ENCODE results near the gene IFT43.

Gene IFT43

GRCh38 chr14:75985618-75986438 is at the start of gene IFT43:
Gene IFT43, plus strand, starts transcription at chr14:75985763. Its CDS starts 24 bp downstream, at chr14:75985787.
- peak; percentile 43 to 83 for DNase-seq

DNA sequence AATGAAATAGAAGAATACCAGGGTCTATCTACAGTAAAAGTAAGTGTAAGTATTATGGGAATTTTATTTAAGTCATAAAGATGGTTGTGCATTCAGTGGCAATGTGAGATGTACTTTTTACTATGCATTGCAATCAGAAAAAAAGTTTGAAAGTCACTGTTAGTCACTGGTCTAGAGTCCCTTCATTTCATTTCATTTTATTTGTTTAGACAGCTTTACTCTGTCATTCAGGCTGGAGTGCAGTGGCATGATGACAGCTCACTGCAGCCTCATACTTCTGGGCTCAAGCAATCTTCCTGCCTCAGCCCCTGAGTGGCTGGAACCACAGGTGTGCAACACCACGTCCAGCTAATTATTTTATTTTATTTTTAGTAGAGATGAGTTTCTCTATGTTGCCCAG is 46.4 kb upstream of the IFT43 start:
- no peak for DNase-seq

DNA sequence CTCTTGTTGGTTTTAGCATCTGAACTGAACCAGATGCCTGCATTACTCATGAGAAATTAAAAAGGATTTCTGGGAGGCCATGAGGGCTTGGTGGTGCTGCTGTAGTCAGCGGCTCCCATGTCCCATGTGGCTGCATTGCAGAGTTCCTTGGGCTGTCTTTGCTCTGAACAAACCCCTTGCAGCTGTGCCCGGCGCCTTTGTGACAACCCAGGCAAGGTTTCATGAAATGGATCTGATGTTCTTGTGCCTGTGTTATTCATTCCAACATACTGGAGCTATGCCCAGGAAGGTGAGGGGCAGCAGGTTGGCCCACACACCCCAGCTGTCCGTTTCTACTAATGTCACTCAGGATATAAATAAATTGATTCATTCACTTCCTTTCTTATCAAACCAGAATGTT is 44.5 kb upstream of the IFT43 start:
- DNase-seq, result no peak

GRCh38 chr14:75944607-75945241 is 40.8 kb upstream of the IFT43 start:
- DNase-seq, result no peak

- no peak for DNase-seq
Observed at GRCh38 chr14:75946785-75947184, 38.8 kb upstream of the IFT43 start.

DNA sequence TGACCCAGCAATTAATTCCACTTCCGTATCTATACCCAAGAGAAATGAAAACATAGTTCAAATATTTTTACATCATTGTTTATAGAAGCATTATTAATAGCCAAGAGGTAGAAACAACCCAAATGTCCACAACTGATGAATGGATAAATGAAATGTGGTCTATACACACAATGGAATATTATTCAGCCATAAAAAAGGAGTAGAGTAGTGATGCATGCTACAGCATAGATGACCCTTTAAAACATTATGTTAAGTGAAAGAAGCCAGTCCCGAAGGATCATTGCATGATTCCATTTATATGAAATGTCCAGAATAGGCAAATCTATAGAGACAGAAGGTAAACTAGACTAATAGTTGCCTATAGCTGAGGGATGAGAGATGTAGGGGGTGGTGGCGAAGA is 33.1 kb upstream of the IFT43 start:
- no peak for DNase-seq

DNA sequence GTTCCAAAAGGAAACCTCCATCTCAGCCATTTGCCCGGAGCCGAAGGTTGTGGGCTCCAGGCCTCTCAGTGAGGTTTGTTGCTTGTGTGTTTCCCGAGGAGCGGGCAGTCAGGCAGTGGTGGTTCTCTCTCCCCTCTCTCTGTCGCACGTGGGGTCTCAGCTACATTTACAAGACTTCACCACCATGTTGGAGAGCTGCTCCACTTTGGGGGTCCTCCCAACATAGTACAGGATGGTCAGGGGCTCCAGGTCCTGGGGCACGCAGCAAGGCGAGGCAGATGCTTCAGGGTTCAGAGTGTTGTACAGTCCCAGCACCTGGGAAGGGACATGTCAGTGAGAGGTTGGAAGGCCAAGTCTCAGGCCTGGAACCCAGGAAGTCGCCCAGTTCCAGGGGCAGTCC is 26.5 kb upstream of the IFT43 start:
- DNase-seq, result no peak

DNA sequence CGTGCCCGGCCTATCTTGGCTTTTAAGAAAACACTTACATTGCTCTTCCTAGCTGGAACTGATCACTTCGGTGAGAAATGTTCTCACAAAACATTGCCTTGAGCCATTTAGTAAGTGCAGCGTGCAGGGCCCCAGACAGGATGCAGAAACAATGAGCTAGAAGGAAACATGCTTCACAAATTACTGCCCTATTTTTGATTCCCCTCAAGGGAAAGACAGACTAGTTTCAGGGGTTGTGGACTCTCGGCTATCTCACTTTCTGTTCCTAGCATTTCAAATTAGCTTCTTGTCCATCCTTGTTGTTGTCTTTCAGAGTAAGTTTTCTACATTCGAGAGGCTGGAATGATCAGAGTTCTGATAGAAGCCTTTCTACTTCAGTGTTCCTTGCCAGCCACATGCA is 25.3 kb upstream of the IFT43 start:
- DNase-seq, result no peak

DNA sequence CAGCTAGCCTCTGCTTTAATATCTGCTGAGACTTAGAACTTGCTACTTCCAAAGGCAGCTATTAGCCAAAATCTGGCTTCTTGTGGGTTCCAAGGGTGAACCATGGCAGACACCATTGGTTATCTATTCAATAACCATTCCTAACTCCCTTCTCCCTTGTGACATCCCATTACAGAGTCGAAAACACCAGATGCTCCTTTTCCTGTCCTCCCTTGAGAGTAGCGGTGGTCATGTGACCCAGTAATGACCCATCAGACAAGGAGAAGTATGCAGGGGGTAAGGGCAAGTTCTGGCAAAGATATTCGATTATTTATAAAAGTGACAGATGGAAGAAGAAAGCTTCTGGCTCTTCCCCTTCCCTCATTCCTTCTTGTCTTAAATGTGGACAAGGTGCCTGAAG is 23.9 kb upstream of the IFT43 start:
- DNase-seq, result no peak

DNA sequence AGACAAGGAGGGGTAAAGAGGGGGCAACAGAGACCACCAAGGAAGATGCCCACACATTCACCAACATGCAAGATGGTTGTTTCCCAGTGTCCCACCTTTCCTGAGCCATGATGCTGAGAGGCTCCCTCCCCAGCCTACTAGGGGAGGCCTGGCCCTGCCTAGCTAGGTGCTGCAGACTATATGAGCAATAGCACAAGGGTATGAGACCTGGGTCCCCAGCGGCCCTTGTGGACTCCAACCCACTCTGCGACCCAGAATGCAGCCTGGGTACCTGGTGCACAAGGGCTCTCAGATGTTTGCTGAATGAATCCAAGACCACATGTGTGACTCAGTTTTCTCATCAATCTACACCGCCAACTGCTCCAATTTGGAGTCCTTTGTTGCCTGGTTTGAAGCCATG is 17.7 kb upstream of the IFT43 start:
- DNase-seq, result no peak

DNA sequence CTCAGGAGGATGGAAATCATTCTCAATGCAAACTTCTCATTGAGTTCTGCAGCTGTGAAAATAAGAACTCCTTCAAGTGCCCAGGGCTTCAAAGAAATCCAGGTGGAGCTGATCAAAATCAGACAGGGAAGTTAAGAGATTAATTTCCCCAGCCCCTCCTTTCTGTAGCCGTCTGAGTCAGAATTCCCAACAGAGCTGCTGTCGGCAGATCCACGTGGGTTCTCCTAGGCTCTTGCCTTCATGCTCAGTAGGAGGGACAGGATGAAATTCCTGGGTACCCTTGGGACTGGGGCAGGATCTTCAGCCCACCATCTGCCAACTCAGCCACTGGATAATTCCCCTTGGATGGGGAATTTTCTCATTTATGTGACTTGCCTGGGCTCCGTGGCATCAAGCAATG is 17.1 kb upstream of the IFT43 start:
- no peak for DNase-seq

- no peak for DNase-seq
Observed at GRCh38 chr14:75969126-75969525, 16.4 kb upstream of the IFT43 start.

DNA sequence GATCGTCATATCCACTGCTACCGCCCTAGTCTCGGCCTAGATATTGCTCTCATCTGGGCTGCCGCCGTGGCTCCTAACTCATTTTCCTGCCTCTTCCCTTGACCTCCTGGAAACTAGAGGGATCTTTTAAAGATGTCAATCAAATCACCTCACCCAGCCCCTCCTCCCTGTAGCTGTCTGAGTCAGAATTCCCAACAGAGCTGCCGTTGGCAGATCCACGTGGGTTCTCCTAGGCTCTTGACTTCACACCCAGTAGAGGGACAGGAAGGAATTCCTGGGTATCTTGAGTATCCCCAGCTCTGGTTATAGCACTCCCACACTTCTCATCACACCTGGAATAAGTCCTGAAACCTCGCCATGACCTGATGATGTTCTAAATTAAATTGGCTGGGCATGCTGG is 15.7 kb upstream of the IFT43 start:
- DNase-seq, result no peak

- no peak for DNase-seq
Observed at GRCh38 chr14:75970989-75971388, 14.6 kb upstream of the IFT43 start.

GRCh38 chr14:75971509-75971908 is 14.1 kb upstream of the IFT43 start:
- DNase-seq, result no peak

DNA sequence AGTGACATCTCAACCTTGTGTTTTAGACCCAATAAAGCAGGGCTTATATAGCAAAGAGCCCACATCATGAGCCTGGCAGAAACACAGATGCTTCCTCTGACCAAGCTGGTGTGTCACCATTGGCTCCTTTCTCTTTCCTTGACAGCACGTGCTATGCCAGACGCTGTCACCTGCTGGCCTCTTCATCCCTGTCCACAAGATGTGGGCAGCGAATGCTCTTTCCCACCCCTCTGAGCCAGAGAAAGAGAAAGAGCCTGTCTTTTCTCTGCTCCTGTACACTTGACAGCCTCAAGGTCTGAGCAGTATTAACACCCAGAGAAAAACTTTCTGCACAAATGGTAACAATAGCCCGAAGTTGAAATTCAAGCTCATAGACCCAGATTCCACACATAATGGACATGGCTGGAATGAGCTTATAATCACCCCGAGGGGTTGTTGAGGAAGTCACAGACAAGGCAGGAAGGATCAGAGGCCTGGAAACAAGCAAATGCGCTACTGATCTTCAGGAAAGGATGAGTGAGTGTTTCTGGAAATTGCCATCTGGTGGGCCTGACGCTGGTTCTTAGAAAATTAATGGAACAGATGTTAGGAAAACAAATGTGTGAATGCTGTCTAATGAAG is 12.7 kb upstream of the IFT43 start:
- DNase-seq, result no peak

DNA sequence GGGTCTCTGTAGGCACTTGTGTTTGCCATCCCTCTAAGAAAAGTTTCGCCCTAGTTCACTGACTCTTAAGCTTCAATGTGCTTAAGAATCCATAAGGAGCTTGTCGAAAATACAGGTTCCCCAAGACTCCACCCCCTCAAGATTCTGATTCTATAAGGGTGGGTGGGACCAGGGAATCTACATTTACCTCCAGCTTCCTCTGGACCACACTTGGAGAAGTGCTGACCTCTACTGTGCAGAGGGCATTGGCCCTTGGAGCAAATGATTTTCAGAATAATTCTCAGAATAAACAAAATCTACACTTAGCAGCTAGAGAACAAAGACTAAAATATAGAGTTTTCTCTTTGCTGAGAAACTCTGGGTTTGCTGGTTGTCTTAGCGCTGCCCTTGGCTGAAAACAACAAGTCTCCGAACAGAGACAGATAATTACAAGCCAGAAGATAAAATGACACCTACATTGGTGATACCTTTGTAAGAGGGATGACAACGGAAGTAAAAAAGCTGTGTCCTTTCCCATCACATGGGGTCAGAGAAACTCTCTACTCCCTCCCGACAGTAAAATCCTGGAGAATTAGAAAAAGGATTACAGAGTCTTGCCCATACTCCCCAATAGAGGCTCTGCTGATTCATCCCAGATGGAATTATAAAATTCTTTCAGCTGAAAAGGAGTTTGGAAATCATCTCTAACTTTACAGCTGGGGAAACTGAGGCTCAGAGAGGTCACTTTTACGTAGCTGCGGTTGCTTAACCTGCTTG is 8.6 kb upstream of the IFT43 start:
- DNase-seq, result no peak

GRCh38 chr14:75977582-75977943 is 8.0 kb upstream of the IFT43 start:
- DNase-seq, result no peak

GRCh38 chr14:75978249-75978731 is 7.3 kb upstream of the IFT43 start:
- DNase-seq, result no peak

GRCh38 chr14:75979071-75979571 is 6.4 kb upstream of the IFT43 start:
- peak in 1 of 2 experiments; percentile 3 for DNase-seq

DNA sequence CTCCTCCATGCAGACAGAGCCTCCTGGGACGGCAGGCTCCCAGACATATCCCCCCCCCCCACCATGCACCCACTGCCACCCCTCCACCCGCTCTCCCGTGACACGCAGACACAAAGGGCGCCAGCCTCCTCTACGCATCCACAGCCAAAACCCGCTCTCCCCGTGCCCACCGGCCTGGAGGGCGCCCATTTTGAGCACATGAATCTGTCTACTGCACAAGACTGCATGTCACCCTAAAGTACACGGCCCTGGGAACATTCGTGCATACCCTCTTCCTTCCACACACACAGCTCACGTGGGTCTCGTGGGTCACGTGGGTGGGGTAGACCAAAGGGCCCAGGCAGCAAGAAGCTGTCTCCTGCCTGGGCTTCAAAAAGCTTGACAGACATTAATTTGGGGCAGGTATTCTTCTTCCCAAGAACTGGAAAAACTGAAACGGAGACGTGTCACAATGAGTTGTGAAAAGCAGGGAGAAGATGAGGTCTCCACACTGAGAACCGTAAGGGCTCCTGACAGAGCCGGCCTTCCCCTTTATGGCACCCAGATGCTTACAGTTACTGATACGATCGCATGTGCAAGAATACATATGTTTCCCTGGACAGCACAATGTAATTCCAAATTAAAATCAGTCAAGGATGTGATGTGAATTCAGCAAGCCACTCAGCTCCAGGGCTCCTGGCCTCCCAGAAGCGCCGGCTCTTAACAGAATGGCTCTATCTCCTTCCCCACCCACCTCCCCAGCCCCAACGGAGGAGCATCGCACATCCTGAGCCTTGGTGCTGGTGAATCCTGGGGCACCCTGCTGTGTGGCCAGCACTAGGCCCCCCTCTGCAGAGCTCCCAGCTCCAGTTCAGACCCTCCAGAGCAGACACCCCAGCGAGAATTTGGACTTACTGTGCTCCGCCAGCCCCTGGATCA is 5.7 kb upstream of the IFT43 start:
- DNase-seq, result no peak

- DNase-seq, result no peak
Observed at GRCh38 chr14:75980856-75981255, 4.7 kb upstream of the IFT43 start.
